ENCODE measurements around the gene MGAT4B. TPM values are rescaled to one million over a fixed set of nuclear protein-coding genes. Genes with fewer than 3 reads are reported as not detected.

The MGAT4B gene
- total RNA-seq, 4 donors from 2014 or later = 28.3 to 86.0 (median 61.4) TPM

DNA sequence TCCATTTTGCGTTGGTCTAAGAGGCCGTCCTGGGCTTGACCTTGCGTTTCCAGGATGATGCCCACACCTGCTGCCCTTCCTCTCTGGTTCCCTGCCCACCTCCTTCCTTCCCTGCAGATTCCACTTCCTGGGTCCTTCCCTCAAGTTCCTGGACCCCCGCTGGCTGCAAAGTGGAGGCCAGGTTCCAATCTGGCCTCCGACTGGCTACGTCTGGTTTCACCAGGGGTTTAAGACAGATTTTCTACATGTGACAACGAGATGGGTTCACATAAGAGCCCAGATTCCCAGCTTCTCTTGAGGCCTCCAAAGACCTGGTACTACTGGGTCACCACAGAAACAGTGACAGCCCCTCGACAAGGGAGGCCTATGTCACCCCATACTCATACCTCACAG is 2.1 kb downstream of the MGAT4B start:
- Histone ChIP-seq H3K27ac (peak overlapping the region in 3 of 4 donors; percentile 89 to 98 (median 94)), H3K36me3 (peaks cover 0 to 17% of the 10 kb centered on the region in 2 donors), H3K4me1 (peaks cover 19 to 36% of the 10 kb centered on the region in 2 donors), H3K9me3 (no peaks in the 10 kb centered on the region), H3K4me3 (peak overlapping the region in 1 of 4 donors; percentile 88), H3K27me3 (no peaks in the 10 kb centered on the region)
- TF ChIP-seq POLR2A (IDR thresholded peaks at IDR 0.05) = no peak
- TF ChIP-seq, protein P1, sequence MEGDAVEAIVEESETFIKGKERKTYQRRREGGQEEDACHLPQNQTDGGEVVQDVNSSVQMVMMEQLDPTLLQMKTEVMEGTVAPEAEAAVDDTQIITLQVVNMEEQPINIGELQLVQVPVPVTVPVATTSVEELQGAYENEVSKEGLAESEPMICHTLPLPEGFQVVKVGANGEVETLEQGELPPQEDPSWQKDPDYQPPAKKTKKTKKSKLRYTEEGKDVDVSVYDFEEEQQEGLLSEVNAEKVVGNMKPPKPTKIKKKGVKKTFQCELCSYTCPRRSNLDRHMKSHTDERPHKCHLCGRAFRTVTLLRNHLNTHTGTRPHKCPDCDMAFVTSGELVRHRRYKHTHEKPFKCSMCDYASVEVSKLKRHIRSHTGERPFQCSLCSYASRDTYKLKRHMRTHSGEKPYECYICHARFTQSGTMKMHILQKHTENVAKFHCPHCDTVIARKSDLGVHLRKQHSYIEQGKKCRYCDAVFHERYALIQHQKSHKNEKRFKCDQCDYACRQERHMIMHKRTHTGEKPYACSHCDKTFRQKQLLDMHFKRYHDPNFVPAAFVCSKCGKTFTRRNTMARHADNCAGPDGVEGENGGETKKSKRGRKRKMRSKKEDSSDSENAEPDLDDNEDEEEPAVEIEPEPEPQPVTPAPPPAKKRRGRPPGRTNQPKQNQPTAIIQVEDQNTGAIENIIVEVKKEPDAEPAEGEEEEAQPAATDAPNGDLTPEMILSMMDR (IDR thresholded peaks at IDR 0.05 in 4 of 5, conservative IDR thresholded peaks at IDR 0.05 in 1 of 5) = no peak
- intact Hi-C loops (cut with DNase I; ENCODE audit: low total_unique reads) = loop anchor here (10.0 kb wide), 1 partner anchor 240 kb away; no protein-coding TSS in a partner anchor
- DNase-seq (no peak), ATAC-seq (no peak)
- in situ Hi-C loops (cut with MboI; ENCODE audit: low sequenced_read_pairs in 4 of 4) = loop anchor here in 1 of 4 donors (10.0 kb wide), 1 partner anchor 100 kb away; the partner anchor contains the start of gene TBC1D9B

- DNase-seq = peak in 1 of 2 donors; percentile 21
- Histone ChIP-seq H3K36me3 (peaks cover 0 to 24% of the 10 kb centered on the region in 2 donors), H3K27ac (peak overlapping the region in 2 of 4 donors; percentile 89 to 94), H3K9me3 (no peaks in the 10 kb centered on the region), H3K4me1 (peaks cover 19 to 36% of the 10 kb centered on the region in 2 donors), H3K27me3 (no peaks in the 10 kb centered on the region), H3K4me3 (no peak overlapping the region)
- TF ChIP-seq, protein P1 (IDR thresholded peaks at IDR 0.05 in 4 of 5, conservative IDR thresholded peaks at IDR 0.05 in 1 of 5) = no peak
- no peak for TF ChIP-seq POLR2A (IDR thresholded peaks at IDR 0.05)
- no peak for ATAC-seq
- intact Hi-C loops (cut with DNase I; ENCODE audit: low total_unique reads) = loop anchor here (2.0 to 10.0 kb wide), 2 partner anchors 103 to 239 kb away; partner anchors contain the start of gene TBC1D9B
- in situ Hi-C loops (cut with MboI; ENCODE audit: low sequenced_read_pairs in 4 of 4) = loop anchor here in 1 of 4 donors (10.0 kb wide), 1 partner anchor 101 kb away; the partner anchor contains the start of gene TBC1D9B
Measured at GRCh38 chr5:179803651-179804554, 2.8 kb downstream of the MGAT4B start.

DNA sequence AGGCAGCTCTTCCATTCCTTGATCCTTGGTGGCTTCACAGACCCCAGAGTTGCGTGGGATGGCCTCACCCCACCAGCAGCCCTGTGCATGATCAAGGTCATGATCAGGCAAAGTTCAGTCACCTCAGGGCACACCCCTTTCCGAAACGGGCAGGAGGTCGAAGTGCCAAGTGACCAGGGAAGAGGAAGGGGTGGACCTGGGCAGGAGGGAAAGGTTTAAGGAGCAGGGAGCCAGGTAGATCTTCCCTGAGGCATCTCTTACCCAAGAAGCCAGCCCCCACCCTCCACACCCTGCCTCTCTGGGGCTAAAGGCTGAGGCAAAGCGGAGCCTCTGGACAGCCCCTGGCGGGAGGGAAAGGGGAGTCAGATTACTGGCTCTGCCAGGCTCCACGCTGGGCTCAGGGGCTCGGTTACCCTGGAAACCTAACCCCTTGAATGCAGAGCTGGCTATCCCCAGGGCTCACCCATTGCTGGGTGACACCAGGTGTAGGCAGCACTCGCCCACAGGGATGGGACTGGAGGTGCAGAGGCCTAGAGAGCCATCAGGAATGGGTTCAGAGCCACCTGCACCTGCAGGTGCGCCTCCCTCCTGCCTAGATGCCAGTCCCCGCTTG is 3.6 kb downstream of the MGAT4B start:
- in situ Hi-C loops (cut with MboI; ENCODE audit: low sequenced_read_pairs in 4 of 4) = loop anchor here in 1 of 4 donors (10.0 kb wide), 1 partner anchor 102 kb away; the partner anchor contains the start of gene TBC1D9B
- H3K27ac ChIP-seq = peak overlapping the region in 2 of 4 donors; percentile 14 to 16
- intact Hi-C loops (cut with DNase I; ENCODE audit: low total_unique reads) = loop anchor here (2.0 to 10.0 kb wide), 2 partner anchors 104 to 238 kb away; partner anchors contain the start of gene TBC1D9B

More for the DNA sequence above, 3.6 kb downstream of the MGAT4B start:
- H3K4me3 ChIP-seq = no peak overlapping the region
- ATAC-seq (no peak), DNase-seq (peak in 1 of 2 donors; percentile 18)
- H3K4me1 ChIP-seq = peaks cover 19 to 36% of the 10 kb centered on the region in 2 donors
- peaks cover 0 to 32% of the 10 kb centered on the region in 2 donors for H3K36me3 ChIP-seq
- H3K9me3 ChIP-seq = no peaks in the 10 kb centered on the region
- H3K27me3 ChIP-seq = no peaks in the 10 kb centered on the region
- TF ChIP-seq POLR2A (IDR thresholded peaks at IDR 0.05) = no peak
- TF ChIP-seq, protein P1 (IDR thresholded peaks at IDR 0.05 in 4 of 5, conservative IDR thresholded peaks at IDR 0.05 in 1 of 5) = no peak

All from gastrocnemius medialis (tissue), 4 donors.